ENCODE data around the gene ITGAE. TPM values are rescaled to one million over a fixed set of nuclear protein-coding genes. Genes with fewer than 3 reads are reported as not detected.

ITGAE gene
- total RNA-seq, 1 donor from 2014 or later: 47.5 TPM

DNA sequence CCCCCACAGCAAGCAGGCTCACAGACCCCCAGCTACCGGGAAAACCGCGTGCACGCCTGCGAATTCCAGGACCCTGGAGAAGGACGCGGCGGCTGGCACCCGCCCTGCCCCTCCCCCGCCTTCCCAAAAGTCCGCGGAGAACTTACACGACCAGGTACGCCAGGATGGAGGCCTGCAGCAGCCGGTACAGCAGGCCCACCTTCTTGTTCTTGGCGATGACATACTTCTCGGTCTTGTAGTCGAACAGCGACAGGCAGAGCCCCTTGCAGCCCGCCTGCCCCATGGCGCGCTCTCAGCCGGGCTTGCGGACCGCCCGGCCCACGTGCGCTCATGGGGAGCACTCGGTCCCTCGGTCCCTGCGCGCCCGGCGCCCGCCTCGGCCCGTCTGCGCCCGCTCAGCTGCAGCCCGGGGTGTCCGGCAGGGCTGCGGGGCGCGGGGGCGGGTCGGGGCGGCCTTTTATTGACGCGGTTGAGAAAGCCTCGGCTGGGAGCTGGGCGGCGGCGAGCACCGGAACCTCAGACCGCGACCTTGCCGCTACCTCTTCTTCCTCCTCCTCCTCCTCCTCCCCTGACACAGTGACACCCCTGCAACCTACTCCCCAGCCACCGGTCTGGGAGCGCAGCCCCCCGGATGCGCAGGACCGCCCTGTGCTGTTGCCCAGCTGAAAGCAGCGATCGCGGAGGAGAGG is 105.1 kb downstream of the ITGAE start, which contains the start of gene P2RX5:
P2RX5 (minus strand) TSS at position 433 of the 689 bp plus-strand sequence; CDS start at position 283, 150 bp downstream.
- Histone ChIP-seq H3K4me3 (peak within 1 kb of the TSS; percentile 49), H3K4me1 (peaks cover 11% of the 10 kb centered on the region), H3F3A (ENCODE audit: low read depth) (no peaks in the 10 kb centered on the region), H2AFZ (replicated peaks) (no peak within 1 kb of the TSS), H3K9ac (no peak within 1 kb of the TSS), H4K20me1 (ENCODE audit: low read depth) (peaks cover 12% of the 10 kb centered on the region), H3K79me2 (ENCODE audit: low read depth) (no peaks in the 10 kb centered on the region), H3K27me3 (peaks cover 52% of the 10 kb centered on the region), H3K27ac (no peak within 1 kb of the TSS), H3K36me3 (no peaks in the 10 kb centered on the region), H3K4me2 (peak within 1 kb of the TSS; percentile 85), H3K9me3 (ENCODE audit: low read depth) (no peaks in the 10 kb centered on the region)
- Mint-ChIP-seq H3K9me3 (peaks cover 6% of the 10 kb centered on the region), H3K4me3 (peak within 1 kb of the TSS; percentile 81), H3K27ac (no peak within 1 kb of the TSS), H3K27me3 (ENCODE audit: insufficient read depth, low read depth) (peaks cover 35% of the 10 kb centered on the region), H3K36me3 (no peaks in the 10 kb centered on the region), H3K4me1 (peaks cover 4% of the 10 kb centered on the region)
- DNase-seq (ENCODE audit: low spot score): peak; percentile 76
- peak; percentile 82 for TF ChIP-seq EZH2phosphoT487 (IDR thresholded peaks at IDR 0.05)
- TF ChIP-seq, protein P1, sequence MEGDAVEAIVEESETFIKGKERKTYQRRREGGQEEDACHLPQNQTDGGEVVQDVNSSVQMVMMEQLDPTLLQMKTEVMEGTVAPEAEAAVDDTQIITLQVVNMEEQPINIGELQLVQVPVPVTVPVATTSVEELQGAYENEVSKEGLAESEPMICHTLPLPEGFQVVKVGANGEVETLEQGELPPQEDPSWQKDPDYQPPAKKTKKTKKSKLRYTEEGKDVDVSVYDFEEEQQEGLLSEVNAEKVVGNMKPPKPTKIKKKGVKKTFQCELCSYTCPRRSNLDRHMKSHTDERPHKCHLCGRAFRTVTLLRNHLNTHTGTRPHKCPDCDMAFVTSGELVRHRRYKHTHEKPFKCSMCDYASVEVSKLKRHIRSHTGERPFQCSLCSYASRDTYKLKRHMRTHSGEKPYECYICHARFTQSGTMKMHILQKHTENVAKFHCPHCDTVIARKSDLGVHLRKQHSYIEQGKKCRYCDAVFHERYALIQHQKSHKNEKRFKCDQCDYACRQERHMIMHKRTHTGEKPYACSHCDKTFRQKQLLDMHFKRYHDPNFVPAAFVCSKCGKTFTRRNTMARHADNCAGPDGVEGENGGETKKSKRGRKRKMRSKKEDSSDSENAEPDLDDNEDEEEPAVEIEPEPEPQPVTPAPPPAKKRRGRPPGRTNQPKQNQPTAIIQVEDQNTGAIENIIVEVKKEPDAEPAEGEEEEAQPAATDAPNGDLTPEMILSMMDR (IDR thresholded peaks at IDR 0.05): no peak
- TF ChIP-seq EZH2 (IDR thresholded peaks at IDR 0.05): peak; percentile 87

DNA sequence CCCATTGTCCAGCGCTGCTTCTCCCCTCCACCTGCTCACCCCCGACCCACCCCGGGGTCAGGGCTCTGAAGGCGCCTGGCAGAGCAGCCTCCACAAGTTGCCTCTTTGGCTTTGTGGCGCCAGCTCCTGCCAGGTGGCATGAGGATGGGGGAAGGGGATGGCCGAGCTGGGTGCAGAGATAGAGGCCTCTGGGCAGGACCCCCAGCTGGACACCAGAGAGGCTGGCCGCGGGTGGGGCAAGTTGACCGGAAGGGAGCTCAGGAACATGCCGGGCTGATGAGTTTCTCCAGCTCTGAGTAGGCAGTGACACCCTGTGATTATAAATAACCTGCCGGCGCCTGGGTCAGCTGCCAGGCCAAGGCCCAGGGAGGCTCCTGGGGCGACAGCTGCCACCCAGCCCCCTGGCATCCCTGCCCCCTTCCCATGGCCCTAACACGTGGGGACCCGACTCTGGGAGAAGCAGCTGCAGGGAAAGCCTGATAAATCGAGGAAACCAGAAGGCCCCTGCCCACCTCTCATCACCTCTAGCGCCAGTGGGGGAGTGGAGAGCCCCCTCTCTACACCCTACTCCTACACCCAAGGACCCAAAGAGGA is 105.8 kb downstream of the ITGAE start:
- Histone ChIP-seq H3K9ac (no peak overlapping the region), H3K79me2 (ENCODE audit: low read depth) (no peaks in the 10 kb centered on the region), H3K4me1 (peaks cover 11% of the 10 kb centered on the region), H2AFZ (replicated peaks) (no peak overlapping the region), H3K9me3 (ENCODE audit: low read depth) (no peaks in the 10 kb centered on the region), H3K36me3 (no peaks in the 10 kb centered on the region), H3K4me2 (peak overlapping the region; percentile 85), H3K27me3 (peaks cover 52% of the 10 kb centered on the region), H3K27ac (no peak overlapping the region), H4K20me1 (ENCODE audit: low read depth) (peaks cover 12% of the 10 kb centered on the region), H3F3A (ENCODE audit: low read depth) (no peaks in the 10 kb centered on the region), H3K4me3 (peak overlapping the region; percentile 49)
- H3K4me1 Mint-ChIP-seq: peaks cover 4% of the 10 kb centered on the region
- DNase-seq (ENCODE audit: low spot score): no peak
- H3K9me3 Mint-ChIP-seq: peaks cover 6% of the 10 kb centered on the region
- peaks cover 35% of the 10 kb centered on the region for H3K27me3 Mint-ChIP-seq (ENCODE audit: insufficient read depth, low read depth)
- H3K27ac Mint-ChIP-seq: no peak overlapping the region
- no peaks in the 10 kb centered on the region for H3K36me3 Mint-ChIP-seq
- H3K4me3 Mint-ChIP-seq: peak overlapping the region; percentile 77
- TF ChIP-seq EZH2phosphoT487 (IDR thresholded peaks at IDR 0.05): no peak
- TF ChIP-seq, protein P1 (IDR thresholded peaks at IDR 0.05): no peak
- TF ChIP-seq EZH2 (IDR thresholded peaks at IDR 0.05): no peak

DNA sequence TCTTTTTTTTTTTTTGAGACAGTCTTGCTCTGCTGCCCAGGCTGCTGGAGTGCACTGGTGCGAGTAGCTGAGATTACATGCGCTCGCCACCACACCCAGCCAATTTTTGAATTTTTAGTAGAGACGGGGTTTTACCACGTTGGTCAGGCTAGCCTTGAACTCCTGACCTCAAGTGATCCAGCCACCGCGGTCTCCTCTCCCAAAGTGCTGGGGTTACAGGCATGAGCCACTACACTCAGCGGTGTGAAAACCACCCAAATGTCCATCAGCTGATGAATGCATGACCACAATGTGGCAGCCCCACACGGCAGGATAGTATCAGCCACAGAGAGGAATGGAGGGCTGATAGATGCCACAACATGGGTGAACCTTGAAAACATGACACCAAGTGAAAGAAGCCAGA is 107.2 kb downstream of the ITGAE start:
- H3K27ac ChIP-seq: no peak overlapping the region
- H3K36me3 Mint-ChIP-seq: no peaks in the 10 kb centered on the region
- no peak overlapping the region for H3K4me3 ChIP-seq
- H4K20me1 ChIP-seq (ENCODE audit: low read depth): peaks cover 12% of the 10 kb centered on the region
- no peak overlapping the region for H3K27ac Mint-ChIP-seq
- H2AFZ ChIP-seq (replicated peaks): no peak overlapping the region
- H3K27me3 Mint-ChIP-seq (ENCODE audit: insufficient read depth, low read depth): peaks cover 35% of the 10 kb centered on the region
- no peaks in the 10 kb centered on the region for H3K9me3 ChIP-seq (ENCODE audit: low read depth)
- H3K27me3 ChIP-seq: peaks cover 52% of the 10 kb centered on the region
- no peak for TF ChIP-seq EZH2 (IDR thresholded peaks at IDR 0.05)
- TF ChIP-seq EZH2phosphoT487 (IDR thresholded peaks at IDR 0.05): no peak
- TF ChIP-seq, protein P1 (IDR thresholded peaks at IDR 0.05): no peak
- H3K36me3 ChIP-seq: no peaks in the 10 kb centered on the region
- H3K9me3 Mint-ChIP-seq: peaks cover 6% of the 10 kb centered on the region
- peaks cover 11% of the 10 kb centered on the region for H3K4me1 ChIP-seq
- H3F3A ChIP-seq (ENCODE audit: low read depth): no peaks in the 10 kb centered on the region
- no peak overlapping the region for H3K9ac ChIP-seq
- no peak overlapping the region for H3K4me3 Mint-ChIP-seq
- no peaks in the 10 kb centered on the region for H3K79me2 ChIP-seq (ENCODE audit: low read depth)
- peaks cover 8% of the 10 kb centered on the region for H3K4me1 Mint-ChIP-seq
- no peak overlapping the region for H3K4me2 ChIP-seq
- DNase-seq (ENCODE audit: low spot score): no peak
